Stimulated activated CD4-positive, alpha-beta T cell treated with anti-CD3 and anti-CD28 coated beads, Interleukin-4, amount 100 ng/mL, for 48 hours (primary cell): ENCODE results near the gene RINL.
"Not testable (repeated sequence)": the region's sequence is repeated elsewhere in the genome, so short reads cannot be mapped to it uniquely, and the experiment has no call there.

Experiments used
- DNase-seq, 2 donors: peaks; one replicate each; pipeline ENCODE4 v3.0.0-alpha.2; 2020; ENCODE audit warnings: low read depth in 2 of 2

Gene RINL

DNA sequence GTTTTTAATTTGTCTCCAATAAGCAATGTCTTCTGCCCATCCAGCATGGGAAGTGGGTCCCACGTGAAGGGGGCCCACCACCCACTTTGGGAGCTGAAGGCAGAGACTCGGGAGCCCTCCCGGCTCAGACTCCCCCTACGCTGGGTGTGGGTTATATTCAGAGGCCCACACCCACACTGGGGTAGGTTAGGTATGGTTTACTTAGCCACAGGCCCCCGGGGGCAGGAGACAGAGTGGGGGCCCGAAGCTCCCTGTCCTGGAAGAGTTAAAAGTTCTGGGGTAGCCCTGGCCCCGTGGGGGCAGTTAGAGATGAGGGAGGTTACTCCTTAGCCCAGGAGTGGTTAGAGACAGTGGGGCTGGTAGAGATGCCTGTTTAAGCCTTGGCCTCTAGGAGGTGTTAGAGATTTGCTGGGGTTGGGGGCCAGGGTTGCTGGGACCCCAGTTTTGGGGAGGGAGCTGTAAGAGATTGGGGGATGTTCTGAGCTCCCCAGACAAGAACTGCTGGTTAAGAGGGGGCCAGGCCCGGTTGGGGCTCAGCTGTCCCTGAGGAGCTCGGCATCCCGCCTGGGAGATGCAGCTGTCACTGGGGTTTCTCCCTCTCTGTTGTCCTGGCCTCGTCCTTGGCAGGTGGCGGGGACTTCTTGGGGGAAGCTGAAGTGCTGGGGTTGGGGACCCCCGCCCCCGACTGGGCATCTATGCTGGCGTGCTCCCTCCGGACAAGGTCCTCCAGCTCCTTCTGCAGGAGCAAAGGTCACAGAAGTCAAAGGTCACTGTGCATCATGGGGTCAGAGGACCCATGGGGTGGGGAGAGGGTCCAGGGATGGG lies 712 bp upstream of the RINL start:
- DNase-seq: no peak

DNA sequence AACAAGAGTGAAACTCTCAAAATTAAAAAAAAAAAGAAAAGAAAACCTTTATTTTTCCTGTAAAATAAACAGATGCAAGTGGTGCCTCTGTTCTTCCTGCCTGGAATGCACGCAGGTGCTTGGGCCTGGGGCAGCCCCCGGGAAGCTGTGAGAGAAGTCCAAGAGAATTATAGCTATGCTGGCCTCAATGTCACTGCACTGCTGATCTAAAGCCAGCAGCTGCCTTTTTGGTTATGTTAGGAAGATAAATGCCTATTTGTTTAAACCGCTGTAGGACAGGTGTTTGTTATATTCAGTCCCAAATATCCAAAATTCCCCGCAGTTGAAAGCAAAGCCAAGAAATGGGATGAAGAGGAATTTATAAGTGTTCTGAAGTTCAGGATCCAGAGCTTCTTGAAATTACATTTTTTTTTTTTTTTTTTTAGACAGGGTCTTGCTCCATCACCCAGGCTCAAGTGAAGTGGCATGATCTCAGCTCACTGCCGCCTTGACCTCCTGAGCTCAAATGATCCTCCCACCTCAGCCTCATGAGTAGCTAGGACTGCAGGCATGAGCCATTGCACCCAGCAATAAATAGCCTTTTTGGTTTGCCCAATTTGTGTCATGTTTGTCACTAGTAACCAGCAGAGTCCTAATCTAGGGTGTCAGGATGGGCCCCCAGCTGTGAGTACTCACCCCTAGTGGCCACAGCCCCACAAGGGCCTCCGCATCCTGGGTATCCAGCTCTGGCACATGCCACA lies 2.2 kb downstream of the RINL start:
- DNase-seq: no peak

DNA sequence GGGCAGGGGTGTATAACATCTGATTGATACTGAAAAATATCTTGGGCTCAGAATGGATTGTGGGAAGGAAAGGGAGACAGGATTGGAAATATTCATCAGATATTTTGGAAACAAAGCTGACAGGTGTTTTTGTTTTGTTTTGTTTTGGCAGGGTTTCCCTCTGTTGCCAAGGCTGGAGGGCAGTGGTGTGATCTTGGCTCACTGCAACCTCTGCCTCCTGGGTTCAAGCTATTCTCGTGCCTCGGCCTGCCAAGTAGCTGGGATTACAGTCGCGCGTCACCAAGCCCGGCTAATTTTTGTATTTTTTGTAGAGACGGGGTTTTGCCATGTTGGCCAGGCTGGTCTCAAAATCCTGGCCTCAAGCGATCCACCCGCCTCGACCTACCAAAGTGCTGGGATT lies 4.7 kb downstream of the RINL start:
- not testable (repeated sequence) for DNase-seq

DNA sequence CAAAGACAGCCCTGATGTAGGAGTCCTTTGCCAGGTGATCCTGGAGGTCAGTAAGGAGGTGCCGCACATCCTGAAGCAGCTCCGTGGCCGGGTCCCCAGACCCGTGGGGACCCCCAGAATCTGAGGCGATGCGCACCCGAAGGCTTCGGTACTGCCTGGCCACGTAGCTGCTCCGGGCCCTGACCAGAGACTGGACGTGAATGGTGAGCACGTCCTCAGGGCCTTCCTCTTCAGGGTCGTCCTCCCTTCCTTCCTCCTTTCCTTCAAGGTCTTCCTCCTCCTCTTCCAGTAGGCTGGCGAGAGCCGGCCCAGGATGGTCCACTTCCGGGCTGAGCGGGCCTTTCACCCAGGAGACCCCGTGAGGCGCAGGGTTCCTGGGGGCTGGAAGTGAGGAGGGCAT lies 7.5 kb downstream of the RINL start:
- no peak for DNase-seq

DNA sequence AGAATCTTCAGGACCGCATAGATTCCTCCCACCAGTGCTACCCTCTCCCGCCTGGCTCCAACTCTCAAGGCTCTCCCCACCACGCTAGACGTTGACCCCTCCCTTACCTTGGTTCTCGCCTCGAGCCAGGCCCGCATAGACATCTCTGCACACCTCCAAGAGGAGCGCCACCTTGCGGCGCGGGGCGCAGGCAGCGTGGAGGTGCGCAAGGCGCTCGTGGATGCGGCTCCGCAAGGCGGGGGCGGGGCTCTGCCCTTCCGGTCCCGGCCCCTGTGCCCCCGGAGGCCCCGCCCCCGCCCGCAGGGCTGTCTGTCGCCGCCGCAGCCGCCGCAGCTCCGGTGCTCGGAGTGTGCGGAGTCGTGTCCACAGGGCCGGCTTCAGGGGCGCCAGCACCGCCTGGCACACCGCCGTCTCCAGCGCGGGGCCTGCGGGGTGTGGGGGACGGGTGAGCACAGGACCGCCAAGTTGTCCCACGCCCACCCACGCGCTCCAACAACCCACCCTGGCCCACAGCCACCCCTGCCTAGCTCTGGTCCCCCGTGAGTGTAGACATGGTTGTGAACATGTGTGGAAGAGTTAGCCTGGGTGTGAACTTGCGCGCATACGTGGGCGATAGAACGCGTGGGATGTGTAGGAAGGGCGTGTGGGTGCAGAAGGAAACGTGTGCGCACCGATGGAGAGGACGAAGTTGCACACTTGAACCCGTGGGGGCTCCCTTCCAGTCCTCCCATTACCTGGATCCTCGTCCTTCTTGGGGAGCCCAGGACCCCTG lies 8.1 kb downstream of the RINL start:
- peak; percentile 88 to 93 for DNase-seq

DNA sequence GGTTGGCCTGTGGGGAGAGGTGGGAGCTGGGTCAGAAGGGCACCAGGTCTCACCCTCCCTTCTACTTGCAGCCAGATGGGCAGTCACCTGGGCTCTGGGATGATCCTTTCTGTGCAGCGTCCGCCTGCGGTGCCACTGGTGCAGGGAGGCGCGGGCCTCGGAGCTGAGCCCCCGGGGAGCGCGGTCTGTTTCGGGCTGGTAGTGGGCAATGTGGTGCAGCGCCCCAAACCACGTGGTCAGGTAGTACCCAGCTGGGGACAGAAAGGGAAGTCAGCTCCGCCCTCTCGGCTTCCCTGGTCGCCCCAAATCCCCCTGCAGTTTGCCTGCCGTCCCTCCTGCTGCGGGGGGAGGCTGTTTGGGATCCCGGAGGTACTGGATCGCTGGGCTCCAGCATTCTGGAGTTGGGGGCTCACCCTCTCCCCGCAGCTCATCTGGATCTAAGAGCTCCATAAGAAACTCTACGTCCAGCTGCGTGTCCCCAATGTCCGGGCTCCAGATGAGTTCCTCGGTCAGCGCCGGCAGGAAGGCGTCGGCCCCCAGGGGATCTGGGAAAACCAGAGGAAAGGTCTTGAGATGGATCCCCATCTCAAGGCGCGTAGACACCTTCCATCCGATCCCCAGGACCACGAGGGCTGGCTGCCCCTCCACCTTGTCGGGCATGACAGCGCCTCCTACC lies 8.8 kb downstream of the RINL start:
- no peak for DNase-seq

DNA sequence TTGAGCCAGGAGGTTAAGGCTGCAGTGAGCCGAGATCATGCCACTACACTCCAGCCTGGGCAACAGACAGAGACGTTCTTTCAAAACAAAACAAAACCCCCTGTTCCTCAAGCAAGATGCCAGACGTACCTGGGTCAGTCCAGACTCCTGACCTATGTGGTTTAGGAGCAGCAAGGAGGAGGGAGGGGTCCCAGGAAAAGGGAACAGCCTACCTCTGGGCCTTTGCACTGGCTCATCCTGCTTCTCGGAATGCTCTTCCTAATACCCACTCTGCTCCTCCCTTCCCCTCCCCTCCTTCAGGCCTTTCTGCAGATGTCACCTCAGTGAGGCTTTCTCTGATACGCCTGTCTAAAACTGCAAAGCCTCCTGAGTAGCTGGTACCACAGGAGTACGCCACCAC lies 9.5 kb downstream of the RINL start:
- no peak for DNase-seq

DNA sequence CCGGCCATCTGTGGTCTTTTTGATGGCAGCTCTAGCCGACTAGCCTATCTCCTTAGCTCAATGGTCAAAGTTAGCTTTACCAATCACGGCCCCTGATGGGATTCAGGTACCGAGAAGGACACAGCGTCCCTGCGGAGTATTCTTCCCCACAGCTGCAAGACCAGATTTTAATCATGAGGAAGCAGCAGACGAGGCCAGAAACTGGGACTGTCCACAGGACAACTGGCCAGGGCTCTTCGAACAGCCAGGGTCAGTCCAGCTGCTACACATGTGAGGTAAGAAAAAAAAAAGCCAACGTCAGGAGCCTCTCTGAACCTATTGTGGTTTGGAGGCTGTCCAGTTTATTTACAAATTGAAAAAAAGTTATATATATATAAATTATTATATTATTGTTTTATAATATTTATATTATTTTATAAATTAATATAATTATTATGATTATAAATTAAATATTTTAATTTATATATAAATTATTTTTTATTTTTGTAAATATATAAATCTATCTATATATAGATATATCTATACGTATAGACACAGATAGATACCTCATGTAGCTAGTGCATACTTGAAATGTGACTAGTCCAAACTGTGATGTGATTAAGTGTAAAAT lies 10.8 kb downstream of the RINL start:
- DNase-seq: no peak

DNA sequence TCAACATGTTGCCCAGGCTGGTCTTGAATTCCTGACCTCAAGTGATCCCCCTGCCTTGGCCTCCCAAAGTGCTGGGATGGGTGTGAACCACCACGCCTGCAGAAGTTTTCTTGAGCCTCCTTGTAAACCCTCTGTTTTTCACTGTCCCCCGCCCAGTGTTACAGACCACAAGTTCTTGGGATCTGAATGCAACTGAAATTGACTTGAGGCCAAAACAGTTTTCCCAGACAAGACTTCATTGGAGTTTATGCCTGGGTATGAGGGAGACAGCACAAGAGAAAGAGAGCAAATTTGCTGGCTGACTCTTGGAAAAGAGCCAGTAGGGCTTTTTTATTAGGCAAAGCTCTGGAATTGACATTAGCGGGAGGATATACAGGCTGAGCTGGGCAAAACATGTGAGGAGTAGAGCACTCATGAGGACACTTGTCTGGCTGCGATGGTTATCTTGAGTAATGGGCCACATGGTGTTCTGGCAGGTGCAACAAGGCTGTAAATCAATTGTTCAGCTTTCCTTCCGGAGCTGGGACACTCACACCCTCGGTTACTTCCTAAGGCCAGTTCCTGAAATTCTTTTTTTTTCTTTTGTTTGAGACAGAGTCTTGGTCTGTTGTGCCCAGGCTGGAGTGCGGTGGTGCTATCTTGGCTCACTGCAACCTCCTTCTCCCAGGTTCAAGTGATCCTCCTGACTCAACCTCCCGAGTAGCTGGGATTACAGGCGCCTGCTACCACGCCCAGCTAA lies 15.6 kb downstream of the RINL start:
- DNase-seq: no peak

DNA sequence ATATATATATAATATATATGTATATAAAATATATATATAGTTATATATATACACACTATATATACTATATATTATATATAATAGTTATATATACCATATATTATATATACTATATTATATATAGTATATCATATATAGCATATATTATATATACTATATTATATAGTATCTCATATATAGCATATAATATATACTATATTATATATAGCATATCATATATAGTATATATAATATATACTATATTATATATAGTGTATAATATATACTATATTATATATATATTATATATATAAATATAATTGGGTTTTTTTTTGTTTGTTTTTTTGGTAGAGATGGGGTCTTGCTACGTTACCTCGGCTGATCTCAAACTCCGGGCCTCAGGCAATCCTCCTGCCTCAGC lies 16.7 kb downstream of the RINL start:
- no peak for DNase-seq

DNA sequence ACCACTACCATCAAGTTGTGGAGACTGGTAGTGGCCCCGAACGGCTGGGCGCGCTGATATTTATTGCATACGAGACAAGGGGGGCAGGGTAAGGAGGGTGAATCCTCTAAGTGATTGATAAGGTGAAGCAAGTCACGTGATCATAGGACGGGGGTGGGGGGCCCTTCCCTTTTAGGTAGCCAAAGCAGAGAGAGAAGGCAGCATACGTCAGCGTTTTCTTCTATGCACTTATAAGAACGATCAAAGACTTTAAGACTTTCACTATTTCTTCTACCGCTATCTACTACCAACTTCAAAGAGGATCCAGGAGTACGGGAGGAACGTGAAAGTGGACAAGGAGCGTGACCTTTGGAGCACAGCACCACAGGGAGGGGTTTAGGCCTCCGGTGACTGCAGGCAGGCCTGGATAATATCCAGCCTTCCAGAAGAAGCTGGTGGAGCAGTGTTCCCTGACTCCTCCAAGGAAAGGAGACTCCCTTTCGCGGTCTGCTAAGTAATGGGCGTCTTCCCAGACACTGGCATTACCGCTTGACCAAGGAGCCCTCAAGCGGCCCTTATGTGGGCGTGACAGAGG lies 18.4 kb downstream of the RINL start:
- not testable (repeated sequence) for DNase-seq

DNA sequence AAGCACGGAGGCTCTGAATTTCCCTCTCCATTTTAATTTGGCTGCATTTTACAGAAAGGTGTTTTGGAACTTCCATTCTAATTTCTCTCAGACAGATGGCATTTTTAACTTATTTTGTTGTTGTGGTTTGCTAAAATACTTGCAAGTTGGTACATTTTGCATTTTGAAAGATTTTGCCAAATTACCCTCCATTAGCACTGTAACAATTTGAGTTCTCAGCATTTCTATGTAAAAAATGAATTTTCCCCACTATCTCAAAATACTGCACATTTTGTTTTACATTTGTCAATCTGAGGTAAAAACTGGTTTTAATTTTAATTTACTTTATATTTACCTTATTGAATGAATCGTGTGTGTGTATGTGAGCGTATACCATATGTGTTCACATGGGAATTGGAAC lies 21.3 kb downstream of the RINL start:
- DNase-seq: no peak

DNA sequence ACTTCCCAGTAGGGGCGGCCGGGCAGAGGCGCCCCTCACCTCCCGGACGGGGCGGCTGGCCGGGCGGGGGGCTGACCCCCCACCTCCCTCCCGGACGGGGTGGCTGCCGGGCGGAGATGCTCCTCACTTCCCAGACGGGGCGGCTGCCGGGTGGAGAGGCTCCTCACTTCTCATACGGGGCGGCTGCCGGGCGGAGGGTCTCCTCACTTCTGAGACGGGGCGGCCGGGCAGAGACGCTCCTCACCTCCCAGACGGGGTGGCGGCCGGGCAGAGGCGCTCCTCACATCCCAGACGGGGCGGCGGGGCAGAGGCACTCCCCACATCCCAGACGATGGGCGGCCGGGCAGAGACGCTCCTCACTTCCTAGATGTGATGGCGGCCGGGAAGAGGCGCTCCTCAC lies 22.3 kb downstream of the RINL start:
- DNase-seq: not testable (repeated sequence)

DNA sequence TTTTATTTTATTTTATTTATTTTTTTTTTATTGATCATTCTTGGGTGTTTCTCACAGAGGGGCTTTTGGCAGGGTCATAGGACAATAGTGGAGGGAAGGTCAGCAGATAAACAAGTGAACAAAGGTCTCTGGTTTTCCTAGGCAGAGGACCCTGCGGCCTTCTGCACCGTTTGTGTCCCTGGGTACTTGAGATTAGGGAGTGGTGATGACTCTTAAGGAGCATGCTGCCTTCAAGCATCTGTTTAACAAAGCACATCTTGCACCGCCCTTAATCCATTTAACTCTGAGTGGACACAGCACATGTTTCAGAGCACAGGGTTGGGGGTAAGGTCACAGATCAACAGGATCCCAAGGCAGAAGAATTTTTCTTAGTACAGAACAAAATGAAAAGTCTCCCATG lies 23.1 kb downstream of the RINL start:
- not testable (repeated sequence) for DNase-seq

DNA sequence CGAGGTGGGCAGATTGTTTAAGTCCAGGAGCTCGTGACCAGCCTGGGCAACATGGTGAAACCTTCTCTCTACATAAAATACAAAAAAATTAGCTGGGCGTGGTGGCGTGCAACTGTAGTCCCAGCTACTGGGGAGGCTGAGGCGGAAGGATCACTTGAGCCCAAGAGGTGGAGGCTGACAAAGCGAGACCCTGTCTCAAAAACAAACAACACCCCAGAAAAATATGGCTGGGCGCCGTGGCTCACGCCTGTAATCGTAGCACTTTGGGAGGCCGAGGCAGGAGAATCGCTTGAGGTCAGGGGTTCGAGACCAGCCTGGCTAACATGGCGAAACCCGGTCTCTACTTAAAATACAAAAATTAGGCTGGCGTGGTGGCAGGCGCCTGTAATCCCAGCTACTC lies 24.9 kb downstream of the RINL start:
- DNase-seq: no peak

DNA sequence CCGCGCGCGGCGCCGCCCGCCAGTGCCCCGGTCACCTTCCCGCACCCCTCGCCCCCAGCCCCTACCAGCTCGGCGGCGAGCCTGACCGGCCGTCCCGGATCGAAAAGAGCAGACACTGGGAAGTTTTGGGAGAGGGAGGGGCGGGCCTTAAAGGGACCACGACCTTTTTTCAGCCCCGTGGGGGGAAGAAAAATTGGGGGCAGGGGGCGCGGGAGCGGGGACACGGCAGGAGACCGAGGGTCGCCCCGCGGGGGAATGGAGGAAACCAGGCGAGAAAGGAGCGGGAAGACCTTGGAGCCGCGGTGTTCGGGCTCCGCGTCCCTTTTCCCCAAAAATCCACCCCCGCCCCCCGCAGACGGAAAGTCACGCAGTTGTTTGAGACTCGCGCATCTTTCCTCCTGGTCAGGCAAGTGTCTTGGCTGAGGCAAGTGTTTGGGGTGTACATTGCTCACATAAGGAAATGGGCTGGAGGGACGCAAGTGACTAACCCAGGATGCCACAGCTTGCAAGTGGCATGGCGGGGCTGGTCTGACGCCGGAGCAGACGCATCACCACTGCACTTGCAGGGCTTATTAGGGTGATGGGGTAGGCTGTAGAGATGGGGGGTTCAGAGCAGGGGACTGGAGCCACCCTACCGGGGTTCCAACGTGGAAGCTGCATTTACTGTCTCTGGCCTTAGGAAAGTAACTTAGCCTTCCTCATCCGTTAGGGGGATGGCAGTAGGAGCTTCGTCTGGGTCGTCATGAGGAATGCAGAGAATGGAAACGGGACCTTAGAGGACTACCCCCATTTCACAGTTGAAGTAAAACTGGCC lies 25.6 kb downstream of the RINL start:
- DNase-seq: peak in 1 of 2 donors; percentile 51

DNA sequence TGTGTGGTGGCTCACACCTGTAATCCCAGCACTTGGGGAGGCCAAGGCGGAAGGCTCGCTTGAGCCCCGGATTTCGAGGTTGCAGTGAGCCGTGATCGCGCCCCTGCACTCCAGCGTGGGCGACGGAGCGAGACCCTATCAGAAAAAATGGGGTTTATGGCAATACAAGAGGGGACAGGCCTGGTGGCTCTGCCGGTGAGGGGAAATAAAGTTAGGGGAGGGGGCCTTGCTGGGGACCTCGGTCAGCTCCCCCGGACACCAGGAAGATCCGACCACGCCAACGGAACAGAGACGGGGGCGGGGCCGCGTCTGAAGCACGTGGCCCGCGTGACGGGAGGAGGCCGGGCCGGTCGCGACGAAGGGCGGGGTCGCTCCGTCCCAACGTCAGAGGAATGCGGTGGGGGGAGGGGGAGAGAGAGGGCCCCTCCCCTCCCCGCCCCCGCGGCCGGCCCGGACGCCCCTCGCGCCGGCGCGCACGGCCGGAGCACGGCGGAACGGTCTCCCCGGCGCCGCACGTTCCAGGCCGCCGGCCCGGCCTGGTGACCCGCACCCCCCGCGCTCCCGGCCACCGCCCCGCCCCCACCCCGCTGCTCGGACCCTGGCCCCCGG lies 26.3 kb downstream of the RINL start:
- DNase-seq: peak; percentile 89 to 90

DNA sequence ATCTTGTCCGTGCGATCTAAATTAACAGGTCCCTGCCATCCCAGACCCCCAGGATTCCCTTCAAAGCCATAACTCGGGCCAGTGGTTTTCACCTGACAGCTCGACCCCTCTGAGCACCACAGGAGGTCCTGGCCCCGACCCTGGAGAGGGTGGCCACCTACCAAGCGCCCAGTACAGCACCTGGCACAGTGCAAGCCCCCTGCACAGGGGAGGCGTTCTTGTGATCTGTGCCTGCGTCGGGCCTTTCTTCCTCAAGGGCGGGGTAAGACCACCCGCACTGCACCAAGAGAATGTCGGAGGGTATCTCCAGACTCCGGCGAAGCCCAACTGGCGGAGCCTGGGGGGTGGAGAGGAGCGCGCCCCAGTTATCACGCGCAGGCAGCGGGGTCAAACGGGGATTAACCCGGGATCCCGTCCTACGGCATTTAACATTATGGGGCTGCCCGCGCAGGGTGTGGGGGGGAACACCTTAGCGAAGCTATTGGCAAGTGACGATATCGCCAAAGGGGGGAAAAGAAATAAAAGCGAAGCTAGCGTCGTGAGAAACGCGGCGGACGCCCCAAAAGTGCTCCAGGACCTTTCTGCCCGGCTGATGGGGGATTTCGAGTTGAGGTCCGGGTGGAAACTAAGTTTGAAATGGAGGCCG lies 27.0 kb downstream of the RINL start:
- no peak for DNase-seq
